Fibroblast of lung (primary cell): ENCODE measurements around the gene ZNF793.

ENCODE experiments used
- EZH2 ChIP-seq: IDR thresholded peaks from 2 replicates; pipeline ENCODE4 v1.5.1; 2012; ENCODE audit warnings: low read length, control low read depth, mild to moderate bottlenecking; ENCODE audit errors: missing control alignments
- TF ChIP-seq, protein P1 (sequence below), 2 donors: IDR thresholded peaks in 1 of 2; conservative IDR thresholded peaks in 1 of 2; 1 replicate in 1 of 2; 2 replicates in 1 of 2; pipeline ENCODE4 v1.5.1; 2011 to 2012; ENCODE audit warnings: low read length in 2 of 2, control low read depth in 1 of 2, inconsistent platforms in 1 of 2, low read depth in 1 of 2, mild to moderate bottlenecking in 1 of 2

DNA sequence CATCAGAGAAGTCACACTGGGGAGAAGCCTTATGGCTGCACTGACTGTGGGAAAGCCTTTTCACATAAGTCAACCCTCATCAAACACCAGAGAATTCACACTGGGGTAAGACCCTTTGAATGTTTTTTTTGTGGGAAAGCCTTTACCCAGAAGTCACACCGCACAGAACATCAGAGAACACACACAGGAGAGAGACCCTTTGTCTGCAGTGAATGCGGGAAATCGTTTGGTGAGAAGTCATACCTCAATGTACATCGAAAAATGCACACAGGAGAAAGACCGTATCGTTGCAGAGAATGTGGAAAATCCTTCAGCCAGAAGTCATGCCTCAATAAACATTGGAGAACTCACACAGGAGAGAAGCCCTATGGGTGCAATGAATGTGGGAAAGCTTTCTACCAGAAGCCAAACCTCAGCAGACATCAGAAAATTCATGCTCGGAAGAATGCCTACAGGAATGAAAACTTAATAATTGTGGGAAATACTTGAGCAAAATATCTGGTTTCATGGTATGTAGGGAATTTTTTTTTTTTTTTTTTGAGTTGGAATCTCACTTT lies 30.7 kb downstream of the ZNF793 start:
- TF ChIP-seq, protein P1, sequence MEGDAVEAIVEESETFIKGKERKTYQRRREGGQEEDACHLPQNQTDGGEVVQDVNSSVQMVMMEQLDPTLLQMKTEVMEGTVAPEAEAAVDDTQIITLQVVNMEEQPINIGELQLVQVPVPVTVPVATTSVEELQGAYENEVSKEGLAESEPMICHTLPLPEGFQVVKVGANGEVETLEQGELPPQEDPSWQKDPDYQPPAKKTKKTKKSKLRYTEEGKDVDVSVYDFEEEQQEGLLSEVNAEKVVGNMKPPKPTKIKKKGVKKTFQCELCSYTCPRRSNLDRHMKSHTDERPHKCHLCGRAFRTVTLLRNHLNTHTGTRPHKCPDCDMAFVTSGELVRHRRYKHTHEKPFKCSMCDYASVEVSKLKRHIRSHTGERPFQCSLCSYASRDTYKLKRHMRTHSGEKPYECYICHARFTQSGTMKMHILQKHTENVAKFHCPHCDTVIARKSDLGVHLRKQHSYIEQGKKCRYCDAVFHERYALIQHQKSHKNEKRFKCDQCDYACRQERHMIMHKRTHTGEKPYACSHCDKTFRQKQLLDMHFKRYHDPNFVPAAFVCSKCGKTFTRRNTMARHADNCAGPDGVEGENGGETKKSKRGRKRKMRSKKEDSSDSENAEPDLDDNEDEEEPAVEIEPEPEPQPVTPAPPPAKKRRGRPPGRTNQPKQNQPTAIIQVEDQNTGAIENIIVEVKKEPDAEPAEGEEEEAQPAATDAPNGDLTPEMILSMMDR (conservative IDR thresholded peaks at IDR 0.05 in 1 of 2, IDR thresholded peaks at IDR 0.05 in 1 of 2; ENCODE audit: low read depth in 1 of 2, low read length in 2 of 2): no peak
- no peak for TF ChIP-seq EZH2
